HG02852 (cell line): ENCODE data around the gene ARHGAP28.
"Not testable (repeated sequence)": the region's sequence is repeated elsewhere in the genome, so short reads cannot be mapped to it uniquely, and the experiment has no call there.

Experiments used
- ATAC-seq: cut with Tn5 transposase; IDR thresholded peaks from one replicate; pipeline ENCODE4 v1.9.1; 2021; ENCODE audit warnings: mild to moderate bottlenecking, moderate library complexity; ENCODE audit not compliant: unreplicated experiment

Gene ARHGAP28

DNA sequence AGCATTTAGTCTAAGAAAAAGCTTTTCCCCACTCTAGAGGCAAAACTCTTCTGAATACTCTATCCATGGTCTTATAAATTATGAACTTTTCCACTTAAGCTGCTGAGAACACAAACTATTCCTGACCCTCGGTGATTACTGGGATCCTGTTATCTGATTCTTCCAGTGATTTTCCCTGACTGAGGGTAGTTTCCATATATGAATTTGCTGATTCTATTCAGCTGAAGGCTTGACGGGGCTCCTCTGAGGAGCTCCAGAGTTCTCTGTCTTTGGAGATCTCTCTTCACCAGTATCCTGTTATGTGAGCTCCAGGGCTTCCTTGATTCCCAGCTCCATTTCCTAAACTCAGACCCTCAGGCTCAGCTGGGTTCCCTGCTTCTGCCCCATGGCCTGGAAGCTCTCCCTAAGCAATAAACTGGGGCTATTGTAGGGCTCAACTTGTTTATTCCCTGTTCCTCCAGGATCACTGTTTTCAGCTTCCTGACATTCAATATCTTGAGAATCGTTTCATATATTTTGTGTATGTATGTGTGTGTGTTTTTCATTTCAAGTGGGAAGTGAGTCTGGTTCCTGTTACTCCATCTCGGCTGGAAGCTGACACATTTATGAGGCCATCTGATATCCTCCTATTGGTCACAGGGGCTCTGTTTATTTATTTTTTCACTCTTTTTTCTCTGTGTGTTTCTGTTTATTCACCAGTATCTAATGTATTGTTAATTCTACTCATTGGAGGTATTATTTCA lies 78.2 kb downstream of the ARHGAP28 start:
- ATAC-seq, result no peak

DNA sequence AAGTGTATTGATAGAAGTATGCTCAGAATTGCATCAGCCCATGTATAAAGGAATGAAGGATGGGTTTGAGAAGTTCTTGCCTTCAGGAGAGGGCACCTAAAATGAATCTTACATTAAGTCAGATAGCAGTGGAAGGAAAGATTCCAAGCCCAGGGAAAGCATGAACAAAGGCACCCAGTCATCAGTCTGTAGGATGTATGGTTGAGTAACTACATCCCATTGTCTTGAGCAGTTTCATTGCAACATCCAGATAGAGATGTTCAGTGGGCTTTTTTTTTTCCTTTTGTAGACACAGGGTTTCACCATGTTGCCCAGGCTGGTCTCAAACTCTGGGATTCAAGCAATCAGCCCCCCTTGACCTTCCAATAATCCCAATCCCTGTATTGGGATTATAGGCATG lies 80.7 kb downstream of the ARHGAP28 start:
- ATAC-seq, result no peak

DNA sequence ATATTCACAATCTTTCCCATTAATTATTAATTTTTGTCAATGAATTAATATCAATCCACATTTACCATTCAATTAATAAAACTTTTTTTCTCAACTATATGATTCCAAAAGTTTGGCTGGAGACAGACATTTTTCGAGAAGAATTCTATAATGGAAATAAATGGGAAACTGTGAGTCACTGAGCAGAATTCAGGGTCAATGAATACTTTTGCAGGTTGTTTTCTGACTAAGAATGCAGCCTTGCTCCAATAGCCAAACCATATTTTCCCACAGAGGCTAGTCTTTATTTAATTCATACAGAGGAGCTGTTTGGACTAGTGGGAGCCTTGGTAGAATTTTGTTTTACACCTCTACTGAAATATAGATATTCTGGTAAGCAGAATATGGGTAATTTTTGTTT lies 82.3 kb downstream of the ARHGAP28 start:
- no peak for ATAC-seq

DNA sequence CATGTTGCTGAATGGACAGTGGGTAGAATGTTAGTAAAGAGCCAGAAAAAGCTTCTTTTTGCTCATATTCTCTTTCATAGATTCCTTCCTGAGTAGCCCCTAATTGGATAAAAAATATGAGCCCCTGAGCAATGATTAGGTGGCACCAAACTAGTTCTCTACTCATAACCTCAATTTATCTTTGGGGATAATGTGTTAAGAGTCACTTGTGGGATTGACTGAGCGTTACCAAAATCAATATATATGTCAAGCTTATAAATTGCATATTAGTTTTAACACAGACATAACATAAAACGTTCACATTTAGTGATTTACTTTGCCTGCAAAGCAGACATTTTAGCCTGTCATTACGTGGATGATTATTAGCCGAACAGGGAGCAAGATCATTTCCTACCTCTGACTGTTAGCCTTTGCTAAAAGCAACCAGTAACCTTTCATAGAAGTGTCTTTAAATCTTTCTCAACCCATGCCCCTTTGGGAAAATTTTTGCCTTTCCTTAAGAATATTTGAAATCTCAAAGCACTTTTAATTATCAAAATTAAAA lies 85.4 kb downstream of the ARHGAP28 start:
- ATAC-seq, result no peak

DNA sequence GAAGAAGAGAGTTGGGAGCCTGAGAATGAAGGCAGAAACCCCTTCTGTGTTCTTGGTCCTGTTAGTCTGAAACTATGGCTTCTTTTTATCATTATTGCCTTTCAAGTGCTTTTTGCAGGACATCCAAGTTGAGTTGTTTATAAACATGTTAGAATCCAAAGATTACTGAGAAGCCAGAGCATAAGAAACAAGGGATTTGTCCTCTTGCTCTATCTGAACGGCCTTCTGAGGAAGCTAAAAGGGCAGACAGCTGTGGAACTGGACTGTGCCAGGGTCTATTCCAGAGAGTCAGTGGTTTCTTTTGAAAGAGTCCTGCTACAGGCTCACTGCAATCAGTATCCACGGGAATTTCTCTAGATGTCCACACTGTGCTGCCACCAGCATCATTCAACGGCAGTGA lies 86.6 kb downstream of the ARHGAP28 start:
- ATAC-seq, result no peak

DNA sequence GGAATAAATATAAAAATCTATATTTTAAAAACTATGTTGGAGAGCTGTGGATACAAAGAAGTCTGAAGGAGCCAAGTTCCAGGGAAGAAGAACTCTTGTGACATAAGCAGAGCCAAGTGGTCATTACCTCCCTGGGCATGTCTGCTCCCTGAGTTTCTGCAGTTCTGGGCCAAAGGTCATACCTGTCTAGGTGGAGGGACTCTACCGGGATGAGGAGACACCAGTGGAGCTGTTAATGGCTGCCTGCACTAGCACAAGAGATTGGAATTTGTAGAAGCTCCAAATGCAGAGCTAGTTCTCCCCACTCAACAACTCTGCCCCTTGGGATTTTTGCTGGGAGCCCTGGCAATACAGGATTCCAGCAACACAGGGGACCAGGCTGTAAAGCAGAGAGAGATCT lies 89.8 kb downstream of the ARHGAP28 start:
- ATAC-seq, result no peak

DNA sequence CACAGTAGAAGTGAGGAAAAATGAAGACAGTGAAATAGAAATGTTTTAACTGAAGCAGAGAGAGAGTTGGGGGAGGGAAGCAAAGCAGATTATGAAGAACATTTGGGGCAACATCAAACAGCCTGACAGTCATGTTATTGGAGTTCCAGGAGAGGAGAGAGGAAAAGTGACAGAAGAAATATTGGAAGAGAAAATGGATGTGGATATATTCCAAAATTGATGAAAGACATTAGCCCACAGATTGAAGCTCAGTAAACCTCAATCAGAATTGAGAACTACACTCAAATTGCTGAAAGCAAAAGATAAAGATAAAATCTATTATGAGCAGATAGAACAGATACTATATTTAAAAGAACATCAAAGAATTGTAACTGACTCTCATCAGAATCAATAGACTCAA lies 90.8 kb downstream of the ARHGAP28 start:
- no peak for ATAC-seq

DNA sequence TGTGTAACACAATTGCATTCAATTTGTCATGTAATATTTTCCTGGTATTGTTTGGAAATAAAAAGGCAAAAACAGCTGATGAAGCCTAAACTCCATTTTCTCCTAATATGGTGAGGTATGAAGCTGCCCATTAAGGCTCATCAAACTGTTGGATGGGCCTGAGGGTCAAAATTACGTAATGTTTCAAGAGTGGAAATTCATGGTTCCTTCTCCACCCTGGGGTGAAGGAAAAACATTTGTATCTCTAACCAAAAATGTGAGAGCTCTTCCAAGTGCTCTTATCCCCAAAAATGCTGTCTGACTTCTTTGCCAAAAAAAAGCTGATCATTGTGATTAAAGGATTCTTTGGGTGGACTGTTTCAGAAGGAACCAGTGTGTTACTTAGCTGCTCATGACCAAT lies 91.8 kb downstream of the ARHGAP28 start:
- ATAC-seq, result no peak

DNA sequence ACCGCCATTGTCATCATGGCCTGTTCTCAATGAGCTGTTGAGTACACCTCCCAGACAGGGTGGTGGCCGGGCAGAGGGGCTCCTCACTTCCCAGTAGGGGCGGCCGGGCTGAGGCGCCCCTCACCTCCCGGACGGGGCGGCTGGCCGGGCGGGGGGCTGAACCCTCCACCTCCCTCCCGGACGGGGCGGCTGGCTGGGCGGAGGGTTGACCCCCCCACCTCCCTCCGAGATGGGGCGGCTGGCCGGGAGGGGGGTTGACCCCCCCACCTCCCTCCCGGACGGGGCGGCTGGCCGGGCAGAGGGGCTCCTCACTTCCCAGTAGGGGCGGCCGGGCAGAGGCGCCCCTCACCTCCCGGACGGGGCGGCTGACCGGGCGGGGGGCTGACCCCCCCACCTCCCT lies 97.6 kb downstream of the ARHGAP28 start:
- ATAC-seq, result not testable (repeated sequence)

DNA sequence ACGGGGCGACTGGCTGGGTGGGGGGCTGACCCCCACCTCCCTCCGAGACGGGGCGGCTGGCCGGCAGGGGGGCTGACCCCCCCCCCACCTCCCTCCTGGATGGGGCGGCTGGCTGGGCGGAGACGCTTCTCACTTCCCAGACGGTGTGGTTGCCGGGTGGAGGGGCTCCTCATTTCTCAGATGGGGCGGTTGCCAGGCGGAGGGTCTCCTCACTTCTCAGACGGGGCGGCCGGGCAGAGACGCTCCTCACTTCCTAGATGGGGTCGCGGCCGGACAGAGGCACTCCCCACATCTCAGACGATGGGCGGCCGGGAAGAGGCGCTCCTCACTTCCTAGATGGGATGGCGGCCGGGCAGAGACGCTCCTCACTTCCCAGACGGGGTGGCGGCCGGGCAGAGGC lies 98.0 kb downstream of the ARHGAP28 start:
- ATAC-seq, result not testable (repeated sequence)

DNA sequence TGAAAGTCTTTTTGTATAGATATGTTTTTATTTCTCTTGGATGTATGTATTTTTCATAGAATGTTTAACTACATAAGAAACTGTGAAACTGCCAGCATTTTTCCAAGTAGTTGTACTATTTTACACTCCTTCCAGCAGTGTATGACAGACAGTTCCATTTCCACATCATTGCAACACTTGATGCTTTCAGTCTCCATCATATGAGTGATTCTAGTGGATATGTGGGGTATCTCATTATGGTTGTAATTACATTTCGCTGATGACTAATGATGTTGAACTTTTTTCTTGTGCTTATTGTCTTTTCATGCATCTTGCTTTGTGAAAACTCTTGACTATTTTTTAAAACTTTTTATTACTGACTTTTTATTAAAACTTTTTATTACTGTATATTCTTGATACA lies 101.4 kb downstream of the ARHGAP28 start:
- ATAC-seq, result no peak

DNA sequence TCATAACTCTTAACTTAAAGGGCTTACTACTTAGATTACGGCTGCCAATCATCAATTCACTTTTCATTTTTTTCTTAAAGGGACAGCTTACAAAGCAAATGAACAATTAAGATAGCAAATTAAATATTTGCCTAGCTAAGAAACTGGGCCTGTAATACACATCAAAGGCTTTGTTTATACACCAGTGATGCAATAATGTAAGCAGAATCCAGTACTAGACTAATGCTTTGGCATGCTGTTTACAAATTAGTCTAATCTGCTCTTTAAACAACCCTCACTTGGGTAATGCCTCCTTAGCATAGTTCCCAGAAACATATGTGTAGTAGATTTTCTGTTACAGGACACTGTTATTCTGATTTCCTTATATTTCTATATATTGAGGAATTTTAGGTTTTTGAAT lies 105.8 kb downstream of the ARHGAP28 start:
- ATAC-seq, result no peak

DNA sequence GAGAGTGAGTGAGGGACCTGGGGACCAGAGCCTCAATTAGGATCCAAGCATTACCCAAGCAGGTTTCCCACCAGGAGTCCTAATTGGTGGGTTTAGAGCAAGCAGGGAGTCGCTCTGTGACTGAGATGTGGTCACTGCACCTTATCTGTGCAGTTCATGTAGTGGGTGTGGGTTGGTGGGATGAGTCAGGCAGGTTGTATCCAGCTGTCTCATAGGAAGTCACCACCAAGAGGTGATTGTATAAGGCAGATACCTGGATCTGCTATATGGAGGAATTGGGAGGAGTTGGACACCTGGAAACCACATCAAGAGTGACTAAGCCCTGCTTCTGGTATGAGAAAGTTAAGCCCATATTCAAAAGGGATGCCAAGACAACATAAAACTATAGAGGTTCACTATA lies 106.8 kb downstream of the ARHGAP28 start:
- no peak for ATAC-seq

DNA sequence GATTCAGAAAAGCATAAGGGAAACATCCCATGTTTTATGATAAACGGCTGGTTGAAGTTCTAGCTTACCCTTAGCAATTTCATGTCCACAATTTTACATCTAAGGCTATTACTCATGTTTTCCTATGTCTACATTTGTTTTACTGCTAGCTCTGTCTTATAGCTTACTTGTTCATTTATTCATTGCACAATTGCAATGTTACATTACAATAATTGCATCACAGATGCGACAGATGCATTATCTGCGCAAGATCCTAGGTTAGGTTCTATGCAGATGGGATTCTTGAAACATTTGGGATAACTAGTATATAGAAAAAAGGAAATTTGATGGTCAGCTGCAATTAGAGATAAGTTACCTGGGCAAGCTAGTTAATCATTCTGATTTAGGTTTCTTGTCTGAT lies 108.4 kb downstream of the ARHGAP28 start:
- ATAC-seq, result no peak

DNA sequence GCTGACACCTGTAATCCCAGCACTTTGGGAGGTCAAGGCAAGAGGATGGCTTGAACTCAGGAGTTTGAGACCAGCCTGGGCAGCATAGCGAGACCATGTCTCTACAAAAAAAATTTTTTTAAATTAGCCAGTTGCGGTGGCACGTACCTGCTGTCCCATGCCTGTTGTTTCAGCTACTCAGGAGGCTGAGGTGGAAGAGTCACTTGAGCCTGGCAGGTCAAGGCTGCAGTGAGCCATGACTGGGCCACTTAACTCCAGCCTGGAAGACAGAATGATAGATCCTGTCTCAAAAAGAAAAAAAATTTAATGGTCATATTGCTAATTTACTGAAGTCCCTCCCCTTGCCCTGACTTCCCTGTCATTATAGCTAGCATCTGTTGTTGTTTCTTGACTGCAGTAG lies 112.6 kb downstream of the ARHGAP28 start:
- ATAC-seq, result no peak

DNA sequence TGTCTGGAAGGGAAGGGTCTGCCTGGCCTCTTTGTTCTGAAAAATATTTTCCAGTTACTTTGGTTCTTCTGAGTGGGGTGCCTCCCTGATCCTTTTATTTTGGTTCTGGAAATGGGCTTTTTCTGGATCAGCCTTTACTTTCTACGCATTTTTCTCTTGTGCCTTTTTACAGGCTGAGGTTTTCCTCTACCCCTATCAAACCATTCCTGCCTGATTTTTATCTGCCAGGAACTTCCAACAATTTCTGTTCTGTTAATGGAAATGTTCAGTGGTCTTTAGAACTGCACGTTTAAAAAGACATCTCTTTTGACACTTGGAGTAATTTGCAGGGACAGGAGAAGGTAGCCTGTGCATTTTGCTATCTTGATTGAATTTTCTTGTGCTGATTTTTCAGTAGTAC lies 113.8 kb downstream of the ARHGAP28 start:
- no peak for ATAC-seq

DNA sequence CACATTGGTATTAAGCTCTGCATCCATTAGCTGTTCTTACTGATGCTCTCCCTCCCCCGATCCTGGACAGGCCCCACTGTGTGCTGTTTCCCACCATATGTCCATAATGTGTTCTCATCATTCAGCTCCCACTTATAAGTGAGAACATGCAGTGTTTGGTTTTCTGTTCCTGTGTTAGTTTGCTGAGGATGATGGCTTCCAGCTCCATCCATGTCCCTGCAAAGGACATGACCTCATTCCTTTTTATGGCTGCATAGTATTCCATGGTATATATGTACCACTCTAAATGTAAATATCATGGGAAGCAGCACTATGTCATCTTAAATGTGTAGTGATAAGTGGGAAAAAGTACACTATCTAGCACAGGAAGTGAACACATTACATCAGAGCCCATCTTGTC lies 116.0 kb downstream of the ARHGAP28 start:
- ATAC-seq, result not testable (repeated sequence)

DNA sequence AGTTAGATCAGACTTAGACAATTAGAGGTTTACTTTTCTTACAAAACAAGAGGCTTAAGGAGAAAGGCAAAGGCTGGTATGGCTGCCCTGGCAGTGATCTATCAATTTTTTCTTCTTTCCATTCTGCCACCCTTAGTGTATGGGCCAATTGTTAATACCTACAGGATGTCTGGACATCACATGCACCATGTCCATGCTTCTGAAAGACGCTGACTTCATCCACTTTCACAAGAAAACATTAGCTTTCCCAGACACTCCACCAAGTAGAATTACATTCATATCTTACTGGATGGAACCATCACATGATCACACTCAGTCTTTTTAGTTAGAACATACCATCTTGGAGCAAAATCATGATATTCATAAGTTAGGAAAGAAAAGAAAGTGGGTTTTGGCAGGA lies 120.9 kb downstream of the ARHGAP28 start:
- ATAC-seq, result no peak

DNA sequence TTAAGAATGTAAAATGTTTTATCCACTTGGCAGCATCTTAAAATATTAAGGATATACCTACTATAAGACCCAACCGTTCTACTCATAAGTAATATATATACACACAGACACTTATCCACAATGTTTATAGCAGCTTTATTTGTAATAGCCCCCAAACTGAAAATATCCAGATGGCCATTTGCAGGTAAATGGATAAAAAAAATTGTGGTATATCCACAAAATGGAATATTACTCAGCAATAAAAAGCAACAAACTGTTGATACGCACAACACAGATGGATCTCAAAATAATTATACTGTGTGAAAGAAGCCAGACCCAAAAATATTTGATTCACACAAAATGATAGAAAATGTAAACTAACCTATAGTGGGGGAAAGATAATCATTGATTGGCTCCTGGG lies 122.0 kb downstream of the ARHGAP28 start:
- ATAC-seq, result no peak

DNA sequence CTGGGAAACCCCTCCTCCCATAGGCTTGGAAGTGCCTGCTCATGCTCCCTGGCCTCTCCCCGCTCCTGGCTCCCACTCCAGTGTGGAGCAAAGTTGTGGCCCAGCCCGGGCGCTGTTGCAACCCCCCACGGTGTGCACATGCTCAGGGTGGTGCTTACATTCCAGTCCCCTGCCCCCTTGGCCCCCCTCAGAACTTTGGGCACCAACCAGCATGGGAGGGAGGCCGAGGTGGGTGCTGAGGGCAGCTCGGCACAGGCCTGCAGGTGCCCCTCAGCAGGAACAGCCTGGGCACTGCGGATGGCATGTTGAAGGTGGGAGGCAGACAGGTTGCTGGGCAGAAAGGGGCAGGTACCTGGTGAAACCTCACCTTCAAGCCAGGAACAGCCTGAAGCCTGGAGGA lies 125.3 kb downstream of the ARHGAP28 start:
- ATAC-seq, result no peak

DNA sequence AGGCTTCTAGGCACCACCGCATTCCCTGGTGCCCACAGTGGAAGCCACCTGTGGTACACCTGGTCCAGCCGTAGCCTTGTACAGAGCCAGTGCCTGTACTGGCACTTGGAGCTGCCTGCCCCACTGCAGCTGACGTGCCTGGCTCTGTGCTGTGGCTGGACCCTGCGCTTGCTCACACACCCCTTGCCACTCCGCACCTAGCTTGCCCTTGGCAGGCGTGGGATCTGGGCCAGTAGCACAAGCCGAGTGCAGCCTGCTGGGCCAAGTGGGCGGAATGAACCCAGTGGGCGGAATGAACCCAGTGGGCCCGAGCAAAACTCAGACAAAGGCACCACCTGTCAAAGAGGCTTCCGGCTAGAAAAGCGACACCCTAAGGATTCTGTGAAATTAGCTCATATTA lies 126.3 kb downstream of the ARHGAP28 start:
- no peak for ATAC-seq

DNA sequence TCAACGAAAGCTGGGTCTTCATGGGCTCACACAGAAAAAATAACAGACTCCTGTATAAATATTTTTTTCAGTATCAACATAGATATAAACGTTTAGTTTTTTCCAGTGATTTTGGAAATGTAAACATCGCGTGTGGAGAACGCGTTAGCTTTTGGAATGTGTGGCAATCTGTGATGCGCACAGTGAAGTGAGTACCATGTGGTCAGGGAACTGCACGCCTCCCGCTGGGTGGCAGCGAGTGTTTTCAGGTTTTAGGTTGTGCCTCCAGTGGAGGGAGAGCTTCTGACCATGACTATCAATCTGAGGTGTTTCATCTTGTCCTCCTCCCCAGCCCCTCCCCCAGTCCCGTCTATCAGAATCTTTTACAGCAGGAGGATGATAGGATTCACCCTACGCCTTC lies 127.8 kb downstream of the ARHGAP28 start:
- ATAC-seq, result no peak
